ENCODE results near the gene PLA2G5. TPM values are rescaled to one million over a fixed set of nuclear protein-coding genes. Genes with fewer than 3 reads are reported as not detected.

Gene PLA2G5
- polyA plus RNA-seq, 1 donor (not counting 4 experiments of a cell fraction or from before 2014, with no cell fraction given), result 0.16 TPM

GRCh38 chr1:20095564-20096434 is 25.8 kb downstream of the PLA2G5 start:
- Histone ChIP-seq H3K4me1 (ENCODE audit: control insufficient read depth, extremely low read depth, insufficient read depth, low read length) (no peaks in the 10 kb centered on the region), H2AFZ (ENCODE audit: control insufficient read depth, low read length) (no peak overlapping the region), H3K9ac (ENCODE audit: control insufficient read depth, extremely low read depth, insufficient read depth, low read length) (no peak overlapping the region), H3K36me3 (ENCODE audit: control insufficient read depth in 2 of 2, extremely low read depth in 1 of 2, insufficient read depth in 2 of 2, low read length in 2 of 2) (no peaks in the 10 kb centered on the region), H3K4me2 (ENCODE audit: control insufficient read depth, extremely low read depth, insufficient read depth, low read depth, low read length) (no peak overlapping the region), H4K20me1 (ENCODE audit: control insufficient read depth, extremely low read depth, insufficient read depth, low read length) (no peaks in the 10 kb centered on the region), H3K79me2 (ENCODE audit: control insufficient read depth, insufficient read depth, low read length) (no peaks in the 10 kb centered on the region), H3K9me3 (ENCODE audit: control insufficient read depth, low read depth, low read length) (peaks cover 4% of the 10 kb centered on the region), H3K27ac (ENCODE audit: control insufficient read depth, insufficient read depth, low read length) (no peak overlapping the region), H3K9me1 (ENCODE audit: control insufficient read depth, extremely low read depth, insufficient read depth, low read length) (no peaks in the 10 kb centered on the region), H3K27me3 (ENCODE audit: control insufficient read depth, extremely low read depth, insufficient read depth, low read length) (peaks cover 14% of the 10 kb centered on the region), H3K4me3 (ENCODE audit: control insufficient read depth in 2 of 3, extremely low read depth in 1 of 3, insufficient read depth in 2 of 3, low read depth in 1 of 3, low read length in 3 of 3) (no peak overlapping the region)
- no peak for TF ChIP-seq EZH2 (IDR thresholded peaks at IDR 0.05; ENCODE audit: low read length)
- TF ChIP-seq, protein P1, sequence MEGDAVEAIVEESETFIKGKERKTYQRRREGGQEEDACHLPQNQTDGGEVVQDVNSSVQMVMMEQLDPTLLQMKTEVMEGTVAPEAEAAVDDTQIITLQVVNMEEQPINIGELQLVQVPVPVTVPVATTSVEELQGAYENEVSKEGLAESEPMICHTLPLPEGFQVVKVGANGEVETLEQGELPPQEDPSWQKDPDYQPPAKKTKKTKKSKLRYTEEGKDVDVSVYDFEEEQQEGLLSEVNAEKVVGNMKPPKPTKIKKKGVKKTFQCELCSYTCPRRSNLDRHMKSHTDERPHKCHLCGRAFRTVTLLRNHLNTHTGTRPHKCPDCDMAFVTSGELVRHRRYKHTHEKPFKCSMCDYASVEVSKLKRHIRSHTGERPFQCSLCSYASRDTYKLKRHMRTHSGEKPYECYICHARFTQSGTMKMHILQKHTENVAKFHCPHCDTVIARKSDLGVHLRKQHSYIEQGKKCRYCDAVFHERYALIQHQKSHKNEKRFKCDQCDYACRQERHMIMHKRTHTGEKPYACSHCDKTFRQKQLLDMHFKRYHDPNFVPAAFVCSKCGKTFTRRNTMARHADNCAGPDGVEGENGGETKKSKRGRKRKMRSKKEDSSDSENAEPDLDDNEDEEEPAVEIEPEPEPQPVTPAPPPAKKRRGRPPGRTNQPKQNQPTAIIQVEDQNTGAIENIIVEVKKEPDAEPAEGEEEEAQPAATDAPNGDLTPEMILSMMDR (optimal IDR thresholded peaks at IDR 0.05 in 1 of 3, IDR thresholded peaks at IDR 0.05 in 1 of 3, conservative IDR thresholded peaks at IDR 0.05 in 1 of 3; ENCODE audit: extremely low read depth in 1 of 3, insufficient read depth in 2 of 3, low read length in 3 of 3), result no peak
- dilution Hi-C loops (cut with MboI; ENCODE audit: extremely low pct_ligation_motif_present, low sequenced_read_pairs), result no loop called here
- FAIRE-seq (no peak), DNase-seq (ENCODE audit: low read depth, low spot score) (no peak)

GRCh38 chr1:20096840-20097447 is 26.9 kb downstream of the PLA2G5 start:
- Histone ChIP-seq H3K79me2 (ENCODE audit: control insufficient read depth, insufficient read depth, low read length) (no peaks in the 10 kb centered on the region), H3K27ac (ENCODE audit: control insufficient read depth, insufficient read depth, low read length) (no peak overlapping the region), H3K27me3 (ENCODE audit: control insufficient read depth, extremely low read depth, insufficient read depth, low read length) (peaks cover 14% of the 10 kb centered on the region), H3K9ac (ENCODE audit: control insufficient read depth, extremely low read depth, insufficient read depth, low read length) (no peak overlapping the region), H3K4me3 (ENCODE audit: control insufficient read depth in 2 of 3, extremely low read depth in 1 of 3, insufficient read depth in 2 of 3, low read depth in 1 of 3, low read length in 3 of 3) (no peak overlapping the region), H4K20me1 (ENCODE audit: control insufficient read depth, extremely low read depth, insufficient read depth, low read length) (no peaks in the 10 kb centered on the region), H2AFZ (ENCODE audit: control insufficient read depth, low read length) (no peak overlapping the region), H3K36me3 (ENCODE audit: control insufficient read depth in 2 of 2, extremely low read depth in 1 of 2, insufficient read depth in 2 of 2, low read length in 2 of 2) (no peaks in the 10 kb centered on the region), H3K4me1 (ENCODE audit: control insufficient read depth, extremely low read depth, insufficient read depth, low read length) (no peaks in the 10 kb centered on the region), H3K4me2 (ENCODE audit: control insufficient read depth, extremely low read depth, insufficient read depth, low read depth, low read length) (no peak overlapping the region), H3K9me3 (ENCODE audit: control insufficient read depth, low read depth, low read length) (peaks cover 4% of the 10 kb centered on the region), H3K9me1 (ENCODE audit: control insufficient read depth, extremely low read depth, insufficient read depth, low read length) (no peaks in the 10 kb centered on the region)
- TF ChIP-seq, protein P1 (optimal IDR thresholded peaks at IDR 0.05 in 1 of 3, IDR thresholded peaks at IDR 0.05 in 1 of 3, conservative IDR thresholded peaks at IDR 0.05 in 1 of 3; ENCODE audit: extremely low read depth in 1 of 3, insufficient read depth in 2 of 3, low read length in 3 of 3), result no peak
- no peak for TF ChIP-seq EZH2 (IDR thresholded peaks at IDR 0.05; ENCODE audit: low read length)
- dilution Hi-C loops (cut with MboI; ENCODE audit: extremely low pct_ligation_motif_present, low sequenced_read_pairs), result no loop called here
- no peak for FAIRE-seq
- DNase-seq (ENCODE audit: low read depth, low spot score), result no peak

Data from keratinocyte (primary cell).